ENCODE measurements around the gene GLO1.

- no peak for TF ChIP-seq CTCF (IDR thresholded peaks at IDR 0.05)
- TF ChIP-seq POLR2A (IDR thresholded peaks at IDR 0.05), result no peak
Measured at GRCh38 chr6:38687549-38687948, 15.4 kb downstream of the GLO1 start.
